ENCODE results near the gene PLCG1. TPM values are rescaled to one million over a fixed set of nuclear protein-coding genes. Genes with fewer than 3 reads are reported as not detected.

PLCG1 gene
- total RNA-seq, 4 donors from 2014 or later: 30.4 to 84.7 (median 47.8) TPM

DNA sequence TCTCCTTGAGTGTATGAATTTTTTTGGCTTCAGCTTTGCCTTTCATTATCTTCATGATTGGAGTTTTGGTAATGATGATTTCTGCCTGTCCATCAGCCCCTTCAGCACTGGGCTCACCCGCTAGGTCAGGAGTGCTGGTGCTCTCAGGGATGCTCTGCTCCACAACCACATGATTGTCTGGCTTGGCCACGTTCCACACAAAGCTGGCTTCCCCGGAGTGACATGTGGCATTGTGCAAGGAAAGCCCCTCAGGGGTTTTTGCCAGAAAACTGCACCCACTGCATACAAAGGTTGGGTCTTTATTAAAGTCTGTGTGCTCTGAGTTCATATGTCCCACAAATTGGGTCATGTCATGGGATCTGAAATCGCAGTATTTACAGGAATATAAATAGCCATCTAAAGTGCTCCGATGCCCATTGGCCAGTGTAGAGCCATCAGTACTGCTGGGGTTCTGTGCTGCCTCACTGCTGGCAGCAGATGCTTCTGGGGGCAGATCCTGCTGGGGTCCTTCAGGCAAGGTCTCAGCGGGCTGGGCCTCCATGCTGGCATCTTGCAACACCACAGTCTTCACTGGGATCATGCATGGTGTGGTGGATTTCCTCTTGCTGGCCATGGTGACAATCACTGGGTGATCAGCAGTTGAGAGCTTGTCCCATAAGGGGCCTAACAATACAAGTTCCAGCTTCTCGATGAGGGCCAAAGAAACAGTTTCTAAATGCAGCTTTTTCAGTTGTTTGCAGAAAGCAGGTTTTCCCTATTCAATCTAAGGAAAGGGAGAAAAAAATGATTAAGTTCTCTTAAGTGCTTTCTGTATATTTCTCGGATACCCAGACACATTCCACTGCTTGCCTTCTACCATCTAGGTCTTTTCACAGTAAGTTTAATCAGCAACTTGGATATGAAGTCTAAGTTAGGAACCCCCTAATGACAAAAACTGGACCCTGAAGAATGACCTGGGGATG is 67.2 kb downstream of the PLCG1 start:
- peak overlapping the region in 3 of 4 donors; percentile 5 to 54 (median 46) for H3K27ac ChIP-seq
- peaks cover 0 to 49% (median 0%) of the 10 kb centered on the region in 3 donors for H3K36me3 ChIP-seq
- no peaks in the 10 kb centered on the region for H3K27me3 ChIP-seq
- TF ChIP-seq, protein P1, sequence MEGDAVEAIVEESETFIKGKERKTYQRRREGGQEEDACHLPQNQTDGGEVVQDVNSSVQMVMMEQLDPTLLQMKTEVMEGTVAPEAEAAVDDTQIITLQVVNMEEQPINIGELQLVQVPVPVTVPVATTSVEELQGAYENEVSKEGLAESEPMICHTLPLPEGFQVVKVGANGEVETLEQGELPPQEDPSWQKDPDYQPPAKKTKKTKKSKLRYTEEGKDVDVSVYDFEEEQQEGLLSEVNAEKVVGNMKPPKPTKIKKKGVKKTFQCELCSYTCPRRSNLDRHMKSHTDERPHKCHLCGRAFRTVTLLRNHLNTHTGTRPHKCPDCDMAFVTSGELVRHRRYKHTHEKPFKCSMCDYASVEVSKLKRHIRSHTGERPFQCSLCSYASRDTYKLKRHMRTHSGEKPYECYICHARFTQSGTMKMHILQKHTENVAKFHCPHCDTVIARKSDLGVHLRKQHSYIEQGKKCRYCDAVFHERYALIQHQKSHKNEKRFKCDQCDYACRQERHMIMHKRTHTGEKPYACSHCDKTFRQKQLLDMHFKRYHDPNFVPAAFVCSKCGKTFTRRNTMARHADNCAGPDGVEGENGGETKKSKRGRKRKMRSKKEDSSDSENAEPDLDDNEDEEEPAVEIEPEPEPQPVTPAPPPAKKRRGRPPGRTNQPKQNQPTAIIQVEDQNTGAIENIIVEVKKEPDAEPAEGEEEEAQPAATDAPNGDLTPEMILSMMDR (IDR thresholded peaks at IDR 0.05): no peak
- no peak for TF ChIP-seq POLR2A (IDR thresholded peaks at IDR 0.05)
- peaks cover 0 to 10% (median 0%) of the 10 kb centered on the region in 3 donors for H3K4me1 ChIP-seq
- intact Hi-C loops (cut with DNase I): no loop called here
- H3K4me3 ChIP-seq: no peak overlapping the region
- WGBS, 2 donors: 88 to 91% methylated on average over 6 to 8 of the region's 8 CpGs
- H3K9me3 ChIP-seq: no peaks in the 10 kb centered on the region
- no peak for DNase-seq

DNA sequence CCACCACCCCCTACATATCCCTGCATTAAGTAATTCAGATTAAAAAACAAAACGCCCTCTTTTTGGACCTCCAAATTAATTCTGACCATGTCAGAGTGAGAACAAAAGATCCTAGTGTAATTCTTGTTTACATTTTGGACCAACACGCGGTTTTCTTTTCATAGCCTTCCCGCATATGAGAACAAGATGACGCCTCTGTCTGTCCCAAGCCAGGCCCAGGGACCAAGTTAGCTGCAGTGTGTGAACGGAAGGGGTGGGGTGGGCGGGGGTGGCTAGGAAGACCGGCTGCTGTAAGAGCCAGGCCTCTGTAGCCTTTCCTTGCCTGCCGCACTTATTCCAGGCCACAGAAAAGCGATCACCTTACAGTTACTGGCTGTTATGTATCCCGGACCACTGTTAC is 68.0 kb downstream of the PLCG1 start:
- Histone ChIP-seq H3K4me3 (no peak overlapping the region), H3K4me1 (peaks cover 0 to 10% (median 0%) of the 10 kb centered on the region in 3 donors), H3K27ac (peak overlapping the region in 3 of 4 donors; percentile 46 to 54 (median 52)), H3K36me3 (peaks cover 0 to 42% (median 0%) of the 10 kb centered on the region in 3 donors), H3K27me3 (no peaks in the 10 kb centered on the region), H3K9me3 (no peaks in the 10 kb centered on the region)
- TF ChIP-seq, protein P1 (IDR thresholded peaks at IDR 0.05): no peak
- no peak for TF ChIP-seq POLR2A (IDR thresholded peaks at IDR 0.05)
- 80 to 94% methylated on average over 8 to 10 of the region's 11 CpGs for WGBS, 2 donors
- no peak for DNase-seq
- intact Hi-C loops (cut with DNase I): no loop called here

DNA sequence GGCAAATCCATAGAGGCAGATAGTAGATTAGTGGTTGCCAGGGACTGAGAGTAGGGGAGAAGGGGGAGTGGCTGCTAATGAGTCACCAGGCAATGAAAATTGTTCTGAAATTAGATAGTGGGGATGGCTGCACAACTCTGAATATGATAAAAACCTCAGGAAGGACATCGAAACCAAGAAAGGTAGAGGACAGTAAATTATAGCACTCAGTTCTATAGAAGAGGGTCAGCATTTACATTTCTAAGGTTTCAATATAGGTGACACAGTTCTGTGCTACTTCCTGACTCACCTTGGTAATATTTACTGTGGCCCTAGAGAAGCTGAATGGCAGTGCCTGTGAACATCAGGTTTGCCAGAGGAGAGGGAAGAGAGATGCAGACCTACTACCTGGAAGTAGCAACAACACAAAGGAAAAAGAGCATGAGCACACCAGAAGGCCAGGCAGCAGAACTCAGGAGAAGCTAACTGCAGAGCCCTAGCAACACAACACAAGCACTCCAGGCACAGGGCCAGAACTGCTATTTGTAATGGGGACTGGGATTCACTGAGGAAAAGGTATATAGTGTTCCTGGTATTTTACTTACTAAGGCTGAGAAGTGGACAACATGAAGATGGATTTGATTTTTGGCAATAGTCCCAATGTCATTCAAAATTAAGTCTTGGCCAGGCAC is 75.9 kb downstream of the PLCG1 start:
- 83 to 89% methylated on average over 1 of the region's 1 CpG for WGBS, 2 donors
- Histone ChIP-seq H3K9me3 (no peaks in the 10 kb centered on the region), H3K4me1 (peaks cover 0 to 24% (median 10%) of the 10 kb centered on the region in 3 donors), H3K4me3 (no peak overlapping the region), H3K27ac (peak overlapping the region in 2 of 4 donors; percentile 0 to 21), H3K36me3 (no peaks in the 10 kb centered on the region), H3K27me3 (no peaks in the 10 kb centered on the region)
- intact Hi-C loops (cut with DNase I): no loop called here
- TF ChIP-seq, protein P1 (IDR thresholded peaks at IDR 0.05): no peak
- TF ChIP-seq POLR2A (IDR thresholded peaks at IDR 0.05): no peak
- no peak for DNase-seq

DNA sequence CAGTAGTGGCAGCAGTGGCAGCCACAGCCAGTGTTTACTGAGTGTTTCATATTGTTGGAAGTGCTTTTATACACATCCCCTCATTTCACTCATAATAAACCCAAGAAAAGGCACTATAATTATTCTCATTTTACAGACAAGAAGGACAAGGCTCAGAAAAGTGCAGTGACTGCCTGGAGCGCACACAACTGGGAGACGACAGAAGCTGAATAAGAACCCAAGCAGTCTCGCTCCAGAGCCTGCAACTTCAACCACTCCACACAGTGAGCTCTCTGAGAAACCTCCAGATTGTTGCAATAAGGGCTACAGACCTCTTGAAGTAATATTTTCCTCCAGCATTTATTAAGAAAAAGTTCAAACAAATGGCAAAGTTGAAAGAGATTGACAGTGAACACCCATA is 76.9 kb downstream of the PLCG1 start:
- Histone ChIP-seq H3K27ac (no peak overlapping the region), H3K4me1 (peaks cover 0 to 24% (median 10%) of the 10 kb centered on the region in 3 donors), H3K9me3 (no peaks in the 10 kb centered on the region), H3K4me3 (no peak overlapping the region), H3K36me3 (no peaks in the 10 kb centered on the region), H3K27me3 (no peaks in the 10 kb centered on the region)
- DNase-seq: no peak
- WGBS, 2 donors: 91 to 97% methylated on average over 3 of the region's 3 CpGs
- TF ChIP-seq, protein P1 (IDR thresholded peaks at IDR 0.05): no peak
- no peak for TF ChIP-seq POLR2A (IDR thresholded peaks at IDR 0.05)
- intact Hi-C loops (cut with DNase I): no loop called here

DNA sequence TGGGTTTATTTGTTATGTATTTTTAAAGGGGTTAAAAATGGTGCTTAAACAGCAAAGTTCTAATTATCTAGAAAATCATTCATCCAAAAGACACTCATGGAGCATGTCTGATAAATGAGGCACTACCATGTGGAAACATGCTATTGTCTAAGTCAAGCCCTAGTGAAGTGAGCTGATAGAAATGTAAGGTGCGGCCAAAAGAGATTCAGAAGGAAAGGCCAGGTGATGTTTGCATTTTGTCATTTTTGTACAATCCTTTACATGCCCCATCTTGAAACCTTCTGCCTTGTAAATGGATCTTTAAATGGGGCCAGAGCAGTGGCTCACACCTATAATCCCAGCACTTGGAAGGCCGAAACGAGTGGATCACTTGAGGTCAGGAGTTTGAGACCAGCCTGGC is 77.3 kb downstream of the PLCG1 start:
- 35 to 58% methylated on average over 3 of the region's 3 CpGs for WGBS, 2 donors
- H3K4me1 ChIP-seq: peaks cover 0 to 24% (median 10%) of the 10 kb centered on the region in 3 donors
- no peak overlapping the region for H3K4me3 ChIP-seq
- no peaks in the 10 kb centered on the region for H3K27me3 ChIP-seq
- DNase-seq: no peak
- TF ChIP-seq, protein P1 (IDR thresholded peaks at IDR 0.05): no peak
- no peak for TF ChIP-seq POLR2A (IDR thresholded peaks at IDR 0.05)
- H3K9me3 ChIP-seq: no peaks in the 10 kb centered on the region
- H3K27ac ChIP-seq: peak overlapping the region in 1 of 4 donors; percentile 11
- no peaks in the 10 kb centered on the region for H3K36me3 ChIP-seq
- intact Hi-C loops (cut with DNase I): no loop called here
